ENCODE results near the gene HOXD3. TPM values are rescaled to one million over a fixed set of nuclear protein-coding genes. Genes with fewer than 3 reads are reported as not detected.

HOXD3 gene
- total RNA-seq, 1 donor from 2014 or later = 1.7 TPM

- Histone ChIP-seq H3K4me3 (no peak overlapping the region), H3K27me3 (peaks cover 100% of the 10 kb centered on the region), H3K27ac (no peak overlapping the region), H3K9me3 (no peaks in the 10 kb centered on the region), H3K4me1 (peaks cover 8% of the 10 kb centered on the region), H3K36me3 (no peaks in the 10 kb centered on the region)
- intact Hi-C loops (cut with DNase I) = no loop called here
- ATAC-seq (no peak), DNase-seq (peak; percentile 58)
- TF ChIP-seq, protein P1, sequence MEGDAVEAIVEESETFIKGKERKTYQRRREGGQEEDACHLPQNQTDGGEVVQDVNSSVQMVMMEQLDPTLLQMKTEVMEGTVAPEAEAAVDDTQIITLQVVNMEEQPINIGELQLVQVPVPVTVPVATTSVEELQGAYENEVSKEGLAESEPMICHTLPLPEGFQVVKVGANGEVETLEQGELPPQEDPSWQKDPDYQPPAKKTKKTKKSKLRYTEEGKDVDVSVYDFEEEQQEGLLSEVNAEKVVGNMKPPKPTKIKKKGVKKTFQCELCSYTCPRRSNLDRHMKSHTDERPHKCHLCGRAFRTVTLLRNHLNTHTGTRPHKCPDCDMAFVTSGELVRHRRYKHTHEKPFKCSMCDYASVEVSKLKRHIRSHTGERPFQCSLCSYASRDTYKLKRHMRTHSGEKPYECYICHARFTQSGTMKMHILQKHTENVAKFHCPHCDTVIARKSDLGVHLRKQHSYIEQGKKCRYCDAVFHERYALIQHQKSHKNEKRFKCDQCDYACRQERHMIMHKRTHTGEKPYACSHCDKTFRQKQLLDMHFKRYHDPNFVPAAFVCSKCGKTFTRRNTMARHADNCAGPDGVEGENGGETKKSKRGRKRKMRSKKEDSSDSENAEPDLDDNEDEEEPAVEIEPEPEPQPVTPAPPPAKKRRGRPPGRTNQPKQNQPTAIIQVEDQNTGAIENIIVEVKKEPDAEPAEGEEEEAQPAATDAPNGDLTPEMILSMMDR (IDR thresholded peaks at IDR 0.05) = no peak
Observed at GRCh38 chr2:176157499-176158185, 535 bp downstream of the HOXD3 start.

- Histone ChIP-seq H3K36me3 (no peaks in the 10 kb centered on the region), H3K4me3 (no peak overlapping the region), H3K4me1 (peaks cover 8% of the 10 kb centered on the region), H3K27me3 (peaks cover 100% of the 10 kb centered on the region), H3K9me3 (no peaks in the 10 kb centered on the region), H3K27ac (no peak overlapping the region)
- intact Hi-C loops (cut with DNase I) = no loop called here
- ATAC-seq = no peak
- TF ChIP-seq, protein P1 (IDR thresholded peaks at IDR 0.05) = no peak
- no peak for DNase-seq
Observed at GRCh38 chr2:176158186-176158591, 1.1 kb downstream of the HOXD3 start.

GRCh38 chr2:176158855-176159662, 2.0 kb downstream of the HOXD3 start:
- H3K27me3 ChIP-seq = peaks cover 100% of the 10 kb centered on the region
- no peak overlapping the region for H3K4me3 ChIP-seq
- no peaks in the 10 kb centered on the region for H3K9me3 ChIP-seq
- DNase-seq (no peak), ATAC-seq (no peak)
- peaks cover 8% of the 10 kb centered on the region for H3K4me1 ChIP-seq
- intact Hi-C loops (cut with DNase I) = no loop called here
- TF ChIP-seq, protein P1 (IDR thresholded peaks at IDR 0.05) = no peak
- H3K27ac ChIP-seq = no peak overlapping the region
- H3K36me3 ChIP-seq = no peaks in the 10 kb centered on the region

GRCh38 chr2:176159663-176160250, 2.6 kb downstream of the HOXD3 start:
- Histone ChIP-seq H3K4me1 (peaks cover 8% of the 10 kb centered on the region), H3K27me3 (peaks cover 100% of the 10 kb centered on the region), H3K27ac (no peak overlapping the region), H3K4me3 (no peak overlapping the region), H3K36me3 (no peaks in the 10 kb centered on the region), H3K9me3 (no peaks in the 10 kb centered on the region)
- TF ChIP-seq, protein P1 (IDR thresholded peaks at IDR 0.05) = no peak
- peak; percentile 63 for DNase-seq
- intact Hi-C loops (cut with DNase I) = no loop called here
- ATAC-seq = peak; percentile 7

GRCh38 chr2:176160251-176160985, 3.3 kb downstream of the HOXD3 start:
- peaks cover 100% of the 10 kb centered on the region for H3K27me3 ChIP-seq
- H3K27ac ChIP-seq = no peak overlapping the region
- intact Hi-C loops (cut with DNase I) = no loop called here
- ATAC-seq (no peak), DNase-seq (no peak)
- H3K4me1 ChIP-seq = peaks cover 8% of the 10 kb centered on the region
- peak overlapping the region; percentile 3 for H3K4me3 ChIP-seq
- no peaks in the 10 kb centered on the region for H3K9me3 ChIP-seq
- TF ChIP-seq, protein P1 (IDR thresholded peaks at IDR 0.05) = no peak
- no peaks in the 10 kb centered on the region for H3K36me3 ChIP-seq
